NCI-H524 (cell line): ENCODE results near the gene TGFBR3L.
"Not testable (repeated sequence)": the region's sequence is repeated elsewhere in the genome, so short reads cannot be mapped to it uniquely, and the experiment has no call there.

Source experiments
- DNase-seq, 2 experiments: peaks; one replicate each; lab custom pipeline; 2025; lab: John Stamatoyannopoulos, UW

Gene TGFBR3L

DNA sequence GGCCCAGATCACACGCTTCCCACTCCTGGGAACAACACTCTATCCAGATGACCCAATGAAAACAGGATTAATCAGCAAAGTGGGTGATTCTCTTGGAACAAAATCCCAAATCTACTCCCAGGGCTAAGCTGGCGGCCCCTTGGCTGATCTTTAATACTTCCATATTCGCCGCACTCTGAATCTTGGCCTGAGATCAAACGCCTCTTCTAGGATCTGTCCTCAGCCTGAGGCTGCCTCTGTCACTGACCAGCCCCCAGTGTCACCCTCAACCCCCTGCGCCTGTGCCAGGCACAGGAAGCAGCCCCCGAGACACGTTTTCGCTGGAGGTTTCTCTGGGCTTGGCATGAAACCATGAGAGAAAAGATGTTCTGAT lies 13.7 kb downstream of the TGFBR3L start:
- DNase-seq, result no peak

DNA sequence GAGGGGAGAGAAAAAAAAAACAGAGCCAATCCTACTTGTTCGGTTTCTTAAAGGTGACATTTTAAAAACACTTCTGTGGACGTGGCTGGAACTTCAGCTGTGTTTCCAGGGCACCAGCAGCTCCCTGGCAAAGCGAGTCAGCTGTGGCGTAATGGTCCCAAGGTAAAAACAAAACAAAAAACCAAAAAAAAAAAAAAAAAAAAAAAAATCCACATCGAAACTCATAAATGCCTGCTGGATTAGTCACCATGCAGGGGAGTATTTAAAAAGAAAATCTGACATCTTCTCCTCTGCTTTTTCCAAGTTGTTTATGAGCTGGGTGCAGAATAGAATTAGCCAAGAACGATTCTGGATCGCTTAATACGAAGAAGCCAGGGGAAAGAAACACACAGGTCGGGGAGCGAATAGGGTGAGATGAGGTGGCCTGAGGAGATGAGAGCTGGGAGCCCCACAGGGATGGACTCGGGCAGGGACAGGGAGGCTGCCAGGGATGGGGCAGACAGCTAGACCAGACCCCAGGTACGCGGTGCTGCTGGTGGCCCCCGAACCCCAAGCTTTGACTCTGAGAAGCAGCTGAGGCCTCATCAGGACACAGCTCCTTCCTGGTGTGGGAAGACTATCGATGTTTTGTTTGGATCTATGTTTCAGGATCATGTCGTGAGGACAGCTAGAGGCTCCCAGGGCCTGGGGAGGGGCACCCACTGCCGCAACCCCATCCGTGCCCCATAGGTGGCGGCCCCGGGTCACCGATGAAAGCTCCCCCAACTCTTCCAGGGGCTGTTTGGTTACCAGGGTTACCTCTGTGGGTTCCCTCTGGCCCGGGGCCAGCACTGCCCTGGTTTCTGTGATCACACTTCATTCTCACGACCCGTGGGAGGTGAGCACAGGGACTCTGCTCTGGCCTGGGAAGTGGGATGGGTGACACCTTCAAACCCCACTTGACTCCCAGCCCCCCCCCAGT lies 14.4 kb downstream of the TGFBR3L start:
- peak in 1 of 2 experiments; percentile 57 for DNase-seq

DNA sequence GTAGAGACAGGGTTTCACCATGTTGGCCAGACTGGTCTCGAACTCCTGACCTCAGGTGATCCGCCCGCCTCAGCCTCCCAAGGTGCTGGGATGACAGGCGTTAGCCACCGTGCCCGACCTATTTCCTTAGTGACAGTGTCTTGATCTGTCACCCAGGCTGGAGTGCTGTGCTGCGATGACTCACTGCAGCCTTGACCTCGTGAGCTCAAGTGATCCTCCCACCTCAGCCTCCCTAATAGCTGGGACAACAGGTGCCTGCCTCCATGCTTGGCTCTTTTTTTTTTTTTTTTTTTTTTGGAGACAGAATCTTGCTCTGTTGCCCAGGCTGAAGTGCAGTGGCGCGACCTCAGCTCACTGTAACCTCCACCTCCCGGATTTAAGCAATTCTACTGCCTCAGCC lies 15.4 kb downstream of the TGFBR3L start:
- not testable (repeated sequence) for DNase-seq

DNA sequence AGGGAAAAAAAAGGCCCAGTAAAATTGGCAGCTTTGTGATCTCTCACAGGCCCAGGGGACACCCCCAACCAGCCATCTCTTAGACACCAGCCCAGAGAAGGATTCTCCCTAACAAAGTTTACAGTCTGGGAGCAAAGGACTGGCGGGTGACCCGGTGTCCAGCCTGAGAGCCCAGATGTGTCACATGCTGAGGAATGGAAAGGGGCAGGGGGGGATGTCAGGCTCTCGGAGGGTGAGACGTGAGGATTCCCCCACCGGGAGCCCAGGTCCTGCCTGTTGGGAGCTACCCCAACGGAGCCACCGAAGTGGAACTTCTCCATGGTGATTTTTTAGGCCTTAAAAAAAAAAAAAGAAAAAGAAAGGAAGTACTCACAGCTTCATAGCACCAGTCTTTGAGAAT lies 16.1 kb downstream of the TGFBR3L start:
- no peak for DNase-seq

DNA sequence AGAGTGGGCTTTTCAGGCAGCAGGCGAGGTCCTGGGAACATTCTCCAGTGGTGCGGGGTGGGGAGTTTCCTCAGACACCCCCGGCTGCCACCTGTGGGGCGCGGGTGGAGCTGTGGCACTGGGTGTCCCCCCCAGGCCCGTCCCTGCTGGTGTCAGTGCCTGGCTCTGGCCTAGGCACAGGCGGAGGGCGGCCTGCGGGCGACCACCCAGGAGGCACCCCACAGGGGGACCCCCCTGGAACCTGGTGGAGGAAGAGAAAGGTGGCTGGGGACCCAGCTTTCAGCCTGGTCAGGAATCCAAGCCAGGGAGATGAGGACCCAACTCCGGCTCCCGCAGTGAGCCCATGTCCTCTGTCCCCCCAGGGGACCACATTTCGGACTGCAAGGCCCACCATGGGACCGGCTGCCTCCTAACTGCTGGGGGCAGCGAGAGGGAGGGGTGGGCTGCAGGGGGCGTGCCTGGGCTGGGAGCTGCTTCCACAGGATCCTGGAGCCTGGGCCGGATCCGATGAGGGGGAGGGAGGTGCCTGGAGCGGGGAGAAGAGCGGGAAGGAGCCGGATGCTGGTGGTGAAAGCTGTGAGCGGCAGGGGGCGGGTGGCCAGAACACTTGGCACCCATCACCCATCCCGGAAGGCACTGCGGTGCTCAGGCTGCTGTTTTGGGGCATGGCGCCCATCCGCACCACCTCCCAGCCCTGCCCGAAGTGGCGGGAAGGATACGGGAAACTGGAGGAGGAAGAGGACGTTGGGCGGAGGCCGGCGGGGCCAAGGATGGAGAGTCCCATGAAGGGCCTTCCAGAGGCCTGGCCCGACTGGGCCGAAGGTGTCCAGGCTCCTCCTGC lies 16.8 kb downstream of the TGFBR3L start:
- no peak for DNase-seq

DNA sequence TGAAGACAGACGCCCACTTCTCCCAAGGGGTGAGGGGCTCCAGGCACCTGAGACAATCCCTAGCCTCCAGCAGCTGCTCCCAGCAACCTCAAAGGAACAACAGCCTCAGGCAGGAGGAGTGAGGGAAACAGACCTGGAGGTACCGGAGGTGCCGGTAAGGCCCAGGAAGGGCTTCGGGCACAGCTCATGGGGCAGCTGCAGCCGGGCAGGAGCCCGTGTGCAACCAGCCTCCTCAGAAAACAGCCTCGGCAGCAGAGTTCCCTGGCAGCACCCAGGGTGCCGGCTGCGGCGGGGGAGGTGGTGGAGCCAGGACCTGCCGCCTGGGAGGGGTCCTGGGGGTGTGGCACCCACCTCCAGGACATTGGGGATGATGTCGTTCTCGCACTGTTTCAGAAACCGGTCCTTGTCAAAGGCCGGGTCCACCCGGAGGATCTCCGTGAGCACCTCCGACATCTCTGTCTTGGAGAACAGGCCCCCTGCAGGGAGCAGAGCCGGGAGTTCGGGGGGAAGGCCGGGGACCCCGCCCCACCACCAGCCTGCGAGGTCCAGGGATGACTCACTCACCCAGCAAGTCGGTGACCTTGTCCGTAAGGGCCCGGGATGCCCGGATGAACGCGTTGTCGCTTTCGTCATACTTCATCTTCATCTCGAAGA lies 17.8 kb downstream of the TGFBR3L start:
- no peak for DNase-seq

DNA sequence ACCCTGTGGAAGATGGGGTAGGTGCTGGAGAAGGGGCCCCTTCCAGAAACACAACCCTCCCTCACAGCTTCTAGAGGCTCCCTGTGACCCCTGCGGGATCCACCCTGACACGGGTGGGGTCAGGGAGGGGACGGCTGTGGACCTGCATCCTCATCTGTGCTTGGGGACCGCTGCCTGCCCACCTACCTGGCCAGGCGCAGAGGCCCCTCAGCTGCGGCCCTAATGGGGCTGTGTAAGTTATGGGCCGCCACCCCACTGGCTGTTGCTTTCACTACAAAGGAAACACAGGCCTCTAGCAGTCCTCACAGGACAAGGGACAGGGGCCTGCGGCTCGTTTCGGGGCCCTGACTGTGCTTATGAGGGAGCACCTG lies 18.3 kb downstream of the TGFBR3L start:
- no peak for DNase-seq

DNA sequence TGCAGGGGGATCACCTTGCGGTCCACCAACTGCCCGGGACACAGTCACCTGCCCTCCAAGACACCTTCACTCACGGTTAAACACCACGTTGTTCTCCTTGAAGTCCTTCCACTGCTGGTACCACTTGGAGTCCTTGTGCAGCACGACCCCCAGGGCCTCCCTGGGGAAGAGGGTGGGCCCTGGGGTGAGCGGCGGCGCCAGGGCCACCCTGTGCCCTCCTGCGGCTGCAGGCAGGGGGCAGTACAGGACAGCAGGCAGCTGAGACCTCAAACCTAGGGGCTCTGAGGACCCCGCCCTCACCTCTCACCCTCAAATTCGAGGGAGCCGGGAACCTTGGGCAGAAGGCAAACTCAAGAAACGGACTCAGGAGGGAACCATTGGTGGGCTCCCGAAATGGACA lies 18.8 kb downstream of the TGFBR3L start:
- DNase-seq, result no peak

DNA sequence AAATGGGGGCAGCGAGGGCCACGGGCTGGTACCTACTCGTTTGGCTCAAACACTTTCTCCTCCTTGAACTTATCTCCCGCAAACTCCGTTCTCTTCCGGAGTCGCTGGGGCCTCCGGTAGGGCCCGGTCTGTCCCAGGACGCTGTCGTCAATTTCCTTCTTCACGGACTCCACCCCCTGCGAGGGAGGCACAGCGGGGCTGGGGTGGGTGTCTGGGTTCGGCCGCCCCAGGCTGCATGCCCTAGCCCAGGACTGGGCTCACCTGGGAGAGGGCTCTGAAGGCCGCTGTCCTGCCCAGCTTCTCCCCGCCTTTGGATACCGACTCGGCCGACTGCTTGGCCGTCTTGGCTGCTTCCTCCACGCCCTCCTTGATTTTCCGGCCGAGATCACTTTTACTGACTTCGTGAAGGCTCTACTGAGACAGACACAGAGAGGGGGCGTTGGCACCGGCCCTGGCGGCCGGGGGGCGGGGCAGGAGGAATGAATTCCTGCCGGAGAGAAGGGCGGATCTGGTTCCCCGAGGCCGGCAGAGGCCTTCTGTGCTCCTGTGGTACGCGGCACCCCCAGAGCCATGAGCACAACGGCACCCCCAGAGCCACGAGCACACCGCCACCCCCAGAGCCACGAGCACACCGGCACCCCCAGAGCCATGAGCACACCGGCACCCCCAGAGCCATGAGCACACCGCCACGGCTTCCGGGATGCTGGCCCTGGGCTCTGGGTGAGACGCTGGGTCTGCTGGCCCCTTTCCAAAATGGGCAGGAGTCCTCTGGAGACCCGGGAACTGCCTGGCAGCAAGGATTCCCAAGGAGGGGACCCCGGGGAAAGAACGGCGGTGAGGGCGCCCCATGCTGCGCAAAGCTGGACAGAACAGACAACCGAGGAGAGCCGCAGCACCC lies 19.4 kb downstream of the TGFBR3L start:
- no peak for DNase-seq

DNA sequence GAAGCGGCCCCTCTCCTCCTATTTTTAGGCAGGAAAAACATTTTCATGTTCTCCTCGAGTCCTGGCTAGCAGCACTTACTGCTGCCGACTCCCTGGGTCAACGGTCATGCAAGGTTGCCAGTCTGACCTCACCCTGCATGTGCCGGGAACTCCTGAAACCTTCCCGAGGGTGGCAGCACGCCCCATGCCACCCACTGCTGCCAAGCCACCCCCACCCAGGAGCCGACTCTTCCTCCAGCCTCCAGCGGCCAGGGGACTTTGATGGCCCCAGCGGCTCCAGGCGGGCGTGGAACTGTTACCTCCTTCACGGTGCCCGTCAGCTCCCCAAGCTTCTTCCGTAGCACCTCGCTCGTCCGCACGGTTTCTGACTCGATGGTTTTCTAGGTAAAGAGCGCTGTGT lies 20.1 kb downstream of the TGFBR3L start:
- DNase-seq, result no peak

DNA sequence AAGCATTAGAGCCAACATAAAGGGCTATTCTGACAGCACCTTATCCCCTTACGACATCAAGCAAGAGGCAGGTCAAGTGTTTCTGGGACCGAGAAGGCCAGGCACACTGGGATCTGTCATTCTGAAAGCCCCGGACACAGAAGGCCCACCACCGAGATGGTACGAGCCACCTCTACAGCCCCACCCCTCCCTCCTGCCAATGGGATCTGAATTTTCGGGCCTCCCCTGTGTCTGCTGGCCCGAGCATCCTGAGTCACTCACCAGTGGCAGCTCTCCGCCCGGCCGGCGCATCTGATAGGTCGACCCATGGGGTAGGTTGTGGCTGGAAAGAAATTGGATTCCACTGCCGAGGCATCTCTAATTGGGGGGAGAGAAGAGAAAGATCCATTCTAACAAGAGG lies 26.2 kb downstream of the TGFBR3L start:
- DNase-seq, result no peak

DNA sequence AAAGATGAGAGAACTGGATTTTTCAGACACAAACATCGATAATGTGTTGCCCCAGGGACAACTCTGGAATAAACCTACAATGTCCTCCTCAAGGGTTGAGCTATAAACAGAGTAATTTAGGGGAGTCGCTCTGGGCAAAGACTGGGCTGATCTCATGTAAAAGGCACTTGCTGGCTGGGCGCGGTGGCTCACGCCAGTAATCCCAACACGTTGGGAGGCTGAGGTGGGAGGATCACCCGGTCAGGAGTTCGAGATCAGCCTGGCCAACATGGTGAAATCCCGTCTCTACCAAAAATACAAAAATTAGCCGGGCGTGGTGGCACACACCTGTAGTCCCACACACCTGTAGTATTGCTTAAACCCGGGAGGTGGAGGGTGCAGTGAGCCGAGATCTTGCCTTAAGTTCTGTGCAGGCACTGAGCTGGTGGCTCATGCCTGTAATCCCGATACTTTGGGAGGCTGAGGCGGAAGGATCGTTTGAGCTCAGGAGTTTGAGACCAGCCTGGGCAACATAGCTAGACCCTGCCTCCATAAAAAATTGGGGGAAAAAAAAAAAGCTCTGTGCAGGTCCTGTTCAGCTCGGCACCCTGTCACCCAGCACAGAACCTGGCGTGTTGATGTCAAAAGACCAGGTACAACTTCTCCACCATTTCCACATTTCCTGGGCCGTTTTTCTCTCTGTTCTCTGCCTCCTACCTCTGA lies 27.4 kb downstream of the TGFBR3L start:
- DNase-seq, result no peak

DNA sequence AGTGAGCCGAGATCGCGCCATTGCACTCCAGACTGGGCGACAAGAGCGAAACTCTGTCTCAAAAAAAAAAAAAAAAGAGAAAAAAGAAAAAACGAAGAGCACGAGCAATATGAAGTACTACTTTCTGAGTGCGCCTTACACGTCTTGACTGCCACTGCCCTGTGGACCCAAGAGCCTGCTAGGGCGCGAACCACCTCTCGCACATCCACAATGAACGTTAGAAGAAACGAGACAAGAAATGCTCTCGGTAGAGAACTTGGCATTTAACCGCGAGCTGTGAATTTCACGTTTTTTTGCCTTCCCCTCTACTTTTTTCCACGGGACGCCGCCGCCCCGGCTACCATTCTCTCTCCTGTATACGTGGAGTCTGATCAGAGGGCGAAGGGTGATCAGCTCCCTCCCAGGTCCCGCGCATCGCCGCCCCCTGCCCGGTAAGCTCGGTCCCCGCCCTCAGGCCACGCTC lies 28.4 kb downstream of the TGFBR3L start:
- DNase-seq, result no peak

DNA sequence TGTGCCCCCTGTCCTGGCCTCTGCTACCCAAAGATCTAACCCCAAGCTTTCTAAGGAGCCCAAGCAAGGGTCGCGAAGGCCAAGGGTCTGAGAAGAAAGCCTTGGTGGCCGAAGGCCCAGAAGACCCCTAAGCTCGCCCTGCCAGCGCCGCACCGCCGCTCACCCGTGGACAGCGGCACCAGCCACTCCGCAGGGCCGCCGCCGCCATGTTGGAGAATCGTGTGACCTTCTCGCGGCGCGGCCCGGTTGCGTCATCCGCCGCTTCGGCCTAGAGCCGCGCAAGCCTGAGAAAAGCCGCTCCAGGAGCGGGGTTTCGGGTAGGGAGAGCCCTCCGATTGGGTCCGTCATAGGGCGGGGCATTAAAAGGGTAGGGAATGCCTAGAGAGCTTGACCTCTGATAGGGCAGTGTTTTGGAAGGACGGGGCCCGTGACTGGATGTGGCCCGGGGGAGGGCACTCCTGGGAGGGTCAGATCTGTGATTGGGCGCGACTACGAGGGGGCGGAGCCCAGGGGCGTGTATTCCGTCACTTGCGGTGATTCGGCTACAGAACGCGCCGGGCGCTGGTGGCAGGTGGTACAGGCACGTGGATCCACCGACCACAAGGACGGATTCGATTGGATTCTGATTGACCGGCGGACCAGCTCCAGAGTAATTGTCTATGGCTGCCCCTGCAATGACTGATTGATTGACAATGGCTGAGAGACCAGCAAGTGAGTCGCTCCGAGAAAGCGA lies 29.0 kb downstream of the TGFBR3L start, which contains the start of gene TIMM44:
TIMM44 (minus strand) TSS at position 223 of the 733 bp plus-strand sequence; CDS start at position 208, 15 bp downstream.
- DNase-seq, result peak; percentile 100

DNA sequence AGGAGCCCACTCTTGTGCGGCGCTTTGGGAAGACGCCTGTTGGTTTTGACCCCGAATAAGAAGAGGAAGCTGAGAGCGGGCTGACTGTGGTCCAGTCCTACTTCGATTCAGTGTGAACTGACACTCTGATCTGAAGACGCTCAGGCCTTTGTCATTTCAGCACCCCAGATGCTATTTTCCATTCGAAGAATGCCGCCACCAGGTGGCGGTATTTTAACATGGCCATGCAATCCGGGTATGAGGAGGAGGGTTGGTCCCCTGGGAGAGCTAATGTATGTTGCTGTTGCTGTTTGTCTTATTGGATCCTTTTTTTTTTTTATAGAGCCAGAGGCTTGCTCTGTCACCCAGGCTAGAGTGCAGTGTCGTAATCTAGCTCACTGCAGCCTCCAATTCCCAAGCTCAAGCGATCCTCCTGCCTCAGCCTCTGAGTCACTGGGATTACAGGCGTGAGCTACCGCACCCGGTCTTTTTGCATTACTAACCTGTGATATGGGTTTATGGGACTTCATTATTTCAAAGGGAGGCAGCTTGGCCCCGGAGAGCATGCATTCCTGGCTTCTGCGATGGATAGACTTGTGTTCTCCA lies 29.6 kb downstream of the TGFBR3L start:
- peak; percentile 87 to 95 for DNase-seq

DNA sequence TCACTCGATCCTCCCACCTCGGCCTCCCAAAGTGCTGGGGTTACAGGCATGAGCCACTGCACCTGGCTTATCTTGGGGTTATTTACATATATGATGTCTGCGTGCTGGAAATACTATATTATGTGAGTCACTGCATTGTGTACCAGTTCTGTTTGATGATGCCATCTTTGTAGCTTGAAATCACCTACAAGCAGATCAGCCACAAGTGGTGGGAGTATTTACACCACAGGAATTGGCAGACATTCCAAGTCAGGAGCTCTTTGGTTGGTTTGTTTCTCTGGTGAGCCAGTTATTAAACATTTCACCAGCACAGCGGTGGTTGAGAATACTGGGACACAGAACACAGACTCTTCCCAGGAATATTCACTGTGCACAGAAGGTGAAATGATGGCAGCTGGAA lies 33.3 kb downstream of the TGFBR3L start:
- DNase-seq, result no peak

DNA sequence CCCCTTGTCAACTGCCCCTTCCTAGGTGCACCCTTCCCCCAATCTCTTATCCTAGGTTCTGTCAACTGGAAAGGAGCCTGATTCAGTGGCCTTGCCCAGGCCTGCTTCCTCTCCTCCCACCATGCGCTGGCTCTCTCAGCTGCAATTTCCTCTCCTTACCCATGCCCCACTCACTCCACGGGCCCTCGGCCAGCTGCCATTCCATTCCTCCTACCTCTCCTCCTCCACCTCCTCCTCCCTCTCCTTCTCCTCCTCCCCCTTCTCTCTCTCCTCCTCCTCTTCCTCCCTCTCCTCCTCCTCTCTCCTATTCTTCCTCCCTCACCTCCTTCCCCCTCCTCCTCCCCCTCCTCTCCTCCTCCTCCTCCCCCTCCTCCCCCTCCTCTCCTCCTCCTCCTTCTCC lies 38.4 kb downstream of the TGFBR3L start:
- DNase-seq, result no peak

DNA sequence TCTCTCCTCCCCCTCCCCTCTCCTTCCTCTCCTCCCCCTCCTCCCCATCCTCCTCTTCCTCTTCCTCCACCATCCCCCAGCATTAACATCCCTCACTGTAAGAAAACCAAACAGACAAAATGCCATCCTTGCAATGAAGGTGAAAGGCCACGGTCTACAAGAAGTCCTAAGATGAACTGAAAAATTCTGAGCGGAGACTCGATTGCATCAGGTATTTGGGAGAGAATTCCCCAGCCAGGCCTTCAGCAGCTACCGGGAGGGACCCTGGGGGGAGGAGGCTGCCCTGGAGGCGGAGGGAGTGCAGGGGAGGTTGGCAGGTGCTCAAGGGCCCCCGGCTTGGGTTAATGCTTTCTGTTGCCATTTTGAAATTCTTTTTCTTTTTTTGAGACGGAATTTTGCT lies 38.9 kb downstream of the TGFBR3L start:
- no peak for DNase-seq

DNA sequence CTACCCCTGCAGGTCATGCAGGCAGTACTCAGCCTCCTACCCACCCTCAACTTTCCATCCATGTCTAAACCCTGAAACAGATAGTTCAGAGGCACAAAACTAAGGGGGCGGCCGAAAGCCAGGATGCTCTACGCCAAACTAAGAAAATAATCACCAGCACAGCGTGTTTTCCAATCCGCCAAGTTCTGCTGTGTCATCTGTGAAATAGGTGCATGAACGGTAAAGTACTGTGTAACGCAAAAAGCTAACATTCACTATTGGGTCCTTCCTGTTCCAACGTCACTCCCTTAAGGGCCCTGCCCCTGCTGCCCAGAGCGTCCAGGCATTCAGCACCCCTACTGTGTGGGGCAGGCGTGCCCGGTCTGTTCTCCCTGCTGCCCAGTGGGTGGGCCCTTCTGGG lies 41.1 kb downstream of the TGFBR3L start:
- no peak for DNase-seq

DNA sequence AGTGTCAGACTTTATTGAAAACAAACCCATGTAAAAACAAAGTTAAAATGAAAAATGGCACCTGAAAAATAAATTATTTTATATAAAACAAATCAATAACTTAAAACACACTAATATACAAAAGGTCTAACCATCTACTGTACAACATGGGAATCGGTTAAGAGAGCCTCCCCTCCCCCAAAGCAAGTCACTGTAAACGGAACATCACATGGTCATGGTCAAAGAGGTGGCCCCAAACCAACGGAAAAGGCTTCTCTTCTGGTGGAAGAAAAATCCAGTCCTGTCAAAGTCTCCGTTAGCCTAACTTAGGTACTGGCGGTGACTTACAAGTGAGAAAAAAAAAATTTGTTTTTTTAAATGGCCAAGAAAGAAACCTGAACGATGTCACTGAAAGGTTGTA lies 44.6 kb downstream of the TGFBR3L start:
- no peak for DNase-seq
